Right renal pelvis (tissue), 4 donors: Measurements from ENCODE around the gene FAM20C. TPM values are rescaled to one million over a fixed set of nuclear protein-coding genes. Genes with fewer than 3 reads are reported as not detected.

Experiments
- DNase-seq, 4 donors: peaks; one replicate each; pipeline ENCODE4 v3.0.0-alpha.2; 2013; ENCODE audit warnings: low read depth in 4 of 4, low spot score in 3 of 4, missing footprints in 1 of 4
- polyA plus RNA-seq, 4 donors: library from polyadenylated mRNA; unstranded; fragments of 120-200 nt; gene quantifications; one replicate each; pipeline ENCODE4 v1.2.1, GENCODE V29; 2013; ENCODE audit not compliant: insufficient read length in 4 of 4

FAM20C gene
- polyA plus RNA-seq, 4 donors: 62.1 to 78.7 (median 70.8) TPM

DNA sequence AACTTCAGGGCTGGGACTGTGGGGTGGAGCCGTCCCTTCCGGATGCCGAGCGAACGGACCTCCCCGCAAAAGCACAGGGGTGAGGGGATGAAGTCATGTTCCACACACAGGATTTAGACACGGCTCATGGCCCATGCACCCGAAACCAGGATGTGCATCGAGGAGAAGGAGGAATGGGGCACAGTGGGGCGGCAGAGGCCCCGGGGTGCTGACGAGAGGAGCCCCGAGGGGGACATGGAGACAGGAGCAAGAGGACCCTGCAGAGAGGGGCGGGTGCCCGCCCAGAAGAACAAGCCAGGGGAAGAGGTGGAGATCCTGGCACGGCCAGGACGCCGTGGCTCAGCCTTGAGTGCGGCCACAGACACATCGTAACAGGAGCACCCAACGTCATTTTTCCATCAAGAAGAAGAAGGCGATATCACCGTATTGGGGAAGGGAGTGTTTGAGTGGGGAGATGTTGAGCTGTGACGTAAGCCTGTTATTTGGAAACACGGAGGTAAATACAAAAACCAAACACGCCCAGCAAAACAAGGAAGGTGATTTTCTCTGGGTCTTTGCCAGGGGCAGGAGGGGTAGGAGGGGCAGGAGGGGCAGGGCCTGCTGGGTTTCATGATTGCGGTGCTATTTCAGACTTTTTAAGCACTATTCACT is 72.3 kb downstream of the FAM20C start:
- DNase-seq: no peak

GRCh38 chr7:265192-265997 is 73.0 kb downstream of the FAM20C start:
- DNase-seq: no peak

DNA sequence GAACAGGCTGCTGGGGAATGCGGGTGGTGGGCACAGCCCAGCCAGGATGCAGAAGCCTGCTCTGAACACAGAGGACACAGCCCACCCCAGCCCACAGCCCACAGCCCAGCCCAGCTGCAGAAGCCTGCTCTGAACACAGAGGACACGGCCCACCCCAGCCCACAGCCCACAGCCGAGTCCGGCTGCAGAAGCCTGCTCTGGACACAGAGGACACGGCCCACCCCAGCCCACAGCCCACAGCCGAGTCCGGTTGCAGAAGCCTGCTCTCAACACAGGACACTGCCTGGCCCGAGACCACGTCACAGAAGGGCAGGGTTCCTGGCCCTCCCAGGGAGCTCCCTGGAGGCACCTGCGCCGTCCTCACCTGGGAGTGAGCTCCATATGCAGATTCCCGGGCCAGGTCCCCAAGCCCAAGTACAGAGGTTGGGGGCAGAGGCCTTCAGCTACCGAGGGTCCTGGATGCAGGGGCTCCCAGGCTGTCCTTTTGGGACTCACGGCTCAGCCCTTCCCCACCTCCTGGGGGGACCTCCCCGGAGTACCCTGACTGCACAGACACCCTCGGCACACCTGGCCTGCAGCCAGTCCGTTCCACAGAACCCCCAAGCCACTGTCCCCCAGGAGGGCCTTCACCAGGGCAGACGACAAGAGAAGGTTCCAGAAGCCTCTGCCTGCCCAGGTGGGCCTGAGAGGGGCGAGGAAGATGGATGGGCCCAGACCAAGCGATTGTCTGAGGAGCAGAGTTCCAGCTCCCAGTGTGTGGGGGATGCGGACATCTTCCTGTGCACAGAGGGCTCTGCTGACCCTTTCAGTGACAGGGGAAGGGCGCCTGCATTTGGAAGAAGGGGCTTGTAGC is 73.9 kb downstream of the FAM20C start:
- DNase-seq: no peak

- DNase-seq: no peak
Observed at GRCh38 chr7:266851-267840, 74.8 kb downstream of the FAM20C start.

DNA sequence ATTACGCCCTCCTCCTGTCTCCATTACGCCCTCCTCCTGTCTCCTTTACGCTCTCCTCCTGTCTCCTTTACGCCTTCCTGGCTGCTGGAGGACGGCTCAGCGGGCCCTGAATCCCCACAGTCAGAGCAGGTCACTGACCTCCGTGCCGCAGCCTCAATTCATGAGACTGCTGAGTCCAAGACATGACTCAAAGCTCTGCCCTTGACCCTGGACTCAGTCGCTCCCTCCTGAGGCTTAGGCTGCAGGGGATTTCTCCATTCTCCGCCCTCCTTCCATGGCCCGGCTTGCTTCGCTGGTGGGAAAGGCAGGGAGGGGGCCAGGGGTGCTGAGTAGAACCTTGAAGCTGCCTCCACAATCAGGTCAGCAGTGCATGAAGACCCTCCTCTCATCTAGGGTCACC is 76.6 kb downstream of the FAM20C start:
- no peak for DNase-seq

DNA sequence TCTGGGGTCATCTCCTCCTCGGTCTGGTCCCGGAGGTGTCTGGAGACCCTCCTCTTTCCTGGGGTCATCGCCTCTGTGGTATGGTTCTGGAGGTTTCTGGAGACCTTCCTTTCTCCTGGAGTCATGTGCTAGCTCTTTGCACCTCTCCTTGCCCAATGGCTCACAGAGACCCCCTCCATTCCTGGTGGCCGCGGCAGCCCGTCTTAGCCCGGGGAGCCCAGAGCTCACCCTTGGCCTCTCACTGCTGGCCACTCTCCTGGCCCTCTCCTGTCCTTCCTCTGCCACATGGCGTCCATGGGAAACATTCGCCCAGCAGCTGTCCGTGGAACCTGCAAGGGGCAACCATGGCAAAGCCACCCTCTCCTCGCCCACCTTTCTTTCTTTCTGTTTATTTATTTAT is 77.3 kb downstream of the FAM20C start:
- DNase-seq: no peak

GRCh38 chr7:270351-270983 is 78.1 kb downstream of the FAM20C start:
- no peak for DNase-seq

- no peak for DNase-seq
Observed at GRCh38 chr7:271266-272107, 79.1 kb downstream of the FAM20C start.

GRCh38 chr7:272108-272615 is 79.8 kb downstream of the FAM20C start:
- DNase-seq: no peak

GRCh38 chr7:272631-273030 is 80.3 kb downstream of the FAM20C start:
- DNase-seq: no peak

DNA sequence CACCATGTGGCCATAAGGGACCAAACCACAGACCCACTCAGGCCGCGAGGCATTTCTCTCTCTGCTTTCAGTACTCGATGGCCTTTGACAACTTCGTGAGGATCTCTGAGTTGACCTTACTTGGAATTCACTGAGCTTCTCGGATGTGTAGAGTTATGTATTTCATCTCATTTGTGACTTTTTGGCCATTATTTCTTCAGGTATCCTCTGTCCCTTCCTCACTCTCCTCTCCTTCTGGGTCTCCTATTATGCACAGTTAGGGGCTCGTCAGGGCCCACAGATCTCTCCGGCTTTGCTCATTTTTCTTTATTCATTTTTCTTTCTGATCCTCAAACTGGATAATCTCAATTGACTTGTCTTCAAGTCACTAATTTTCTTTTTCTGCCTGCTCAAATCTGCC is 81.0 kb downstream of the FAM20C start:
- no peak for DNase-seq

GRCh38 chr7:274266-274665 is 81.9 kb downstream of the FAM20C start:
- DNase-seq: no peak

- no peak for DNase-seq
Observed at GRCh38 chr7:276230-276835, 84.0 kb downstream of the FAM20C start.

GRCh38 chr7:277228-277627 is 84.9 kb downstream of the FAM20C start:
- no peak for DNase-seq

GRCh38 chr7:278081-278480 is 85.7 kb downstream of the FAM20C start:
- DNase-seq: no peak

GRCh38 chr7:279821-280220 is 87.5 kb downstream of the FAM20C start:
- no peak for DNase-seq

DNA sequence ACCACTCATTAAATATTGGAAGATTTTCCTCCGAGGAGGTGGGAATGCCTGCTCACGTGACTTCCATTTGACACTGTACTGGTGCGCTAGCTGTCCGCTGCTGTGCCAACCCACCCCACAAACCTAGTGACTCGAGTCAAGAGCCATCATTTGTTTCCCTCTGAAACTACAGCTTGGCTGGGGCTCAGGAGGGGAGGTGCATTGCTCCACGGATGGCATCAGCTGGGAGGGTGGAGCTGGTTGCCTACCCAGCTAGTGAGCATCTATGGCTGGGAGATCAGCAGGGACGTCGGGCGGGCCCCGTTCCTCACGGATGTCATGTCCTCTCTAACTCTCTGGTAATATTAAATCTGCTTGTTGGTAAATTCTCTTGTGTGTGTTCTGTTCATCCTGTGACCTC is 88.1 kb downstream of the FAM20C start:
- DNase-seq: no peak

DNA sequence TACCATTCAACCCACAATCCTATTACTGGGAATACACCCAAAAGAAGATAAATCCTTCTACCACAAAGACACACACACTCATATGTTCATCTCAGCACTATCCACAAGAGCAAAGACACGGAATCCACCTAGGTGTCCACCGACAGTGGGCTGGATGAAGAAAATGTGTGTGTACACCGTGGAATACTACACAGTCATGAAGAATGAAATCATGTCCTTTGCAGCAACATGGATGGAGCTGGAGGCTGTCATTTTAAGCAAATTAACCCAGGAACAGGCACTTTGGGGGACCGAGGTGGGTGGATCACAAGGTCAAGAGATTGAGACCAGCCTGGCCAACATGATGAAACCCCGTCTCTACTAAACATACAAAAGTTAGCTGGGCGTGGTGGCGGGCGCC is 89.3 kb downstream of the FAM20C start:
- DNase-seq: no peak
